Measurements from ENCODE around the gene LRRC7.
"Not testable (repeated sequence)": the region's sequence is repeated elsewhere in the genome, so short reads cannot be mapped to it uniquely, and the experiment has no call there.

The LRRC7 gene

GRCh38 chr1:69679965-69680364 lies 112.2 kb downstream of the LRRC7 start:
- DNase-seq, result no peak
- intact Hi-C loops (cut with DNase I), result no loop called here

- no peak for DNase-seq
- intact Hi-C loops (cut with DNase I), result no loop called here
Observed at GRCh38 chr1:69686367-69686984, 118.8 kb downstream of the LRRC7 start.

- DNase-seq, result no peak
- intact Hi-C loops (cut with DNase I), result no loop called here
Observed at GRCh38 chr1:69688193-69688592, 120.5 kb downstream of the LRRC7 start.

- no peak for DNase-seq
- intact Hi-C loops (cut with DNase I), result no loop called here
Observed at GRCh38 chr1:69691179-69691578, 123.5 kb downstream of the LRRC7 start.

GRCh38 chr1:69693921-69694675 lies 126.4 kb downstream of the LRRC7 start:
- intact Hi-C loops (cut with DNase I), result no loop called here
- DNase-seq, result no peak

- intact Hi-C loops (cut with DNase I), result no loop called here
Observed at GRCh38 chr1:69697340-69697739, 129.6 kb downstream of the LRRC7 start.

GRCh38 chr1:69700770-69701169 lies 133.0 kb downstream of the LRRC7 start:
- intact Hi-C loops (cut with DNase I), result no loop called here
- DNase-seq, result peak in 1 of 42 donors; percentile 4

More at GRCh38 chr1:69697340-69697739, 129.6 kb downstream of the LRRC7 start:
- DNase-seq, result no peak

GRCh38 chr1:69702085-69702484 lies 134.4 kb downstream of the LRRC7 start:
- no peak for DNase-seq
- intact Hi-C loops (cut with DNase I), result no loop called here

GRCh38 chr1:69706473-69706872 lies 138.8 kb downstream of the LRRC7 start:
- intact Hi-C loops (cut with DNase I), result no loop called here
- no peak for DNase-seq

GRCh38 chr1:69707103-69707502 lies 139.4 kb downstream of the LRRC7 start:
- DNase-seq, result peak in 22 of 42 donors; percentile 4 to 69 (median 42)
- intact Hi-C loops (cut with DNase I), result no loop called here

- intact Hi-C loops (cut with DNase I), result no loop called here
- DNase-seq, result no peak
Observed at GRCh38 chr1:69710484-69711189, 142.9 kb downstream of the LRRC7 start.

GRCh38 chr1:69711190-69711930 lies 143.6 kb downstream of the LRRC7 start:
- DNase-seq, result no peak
- intact Hi-C loops (cut with DNase I), result no loop called here

GRCh38 chr1:69717834-69718233 lies 150.1 kb downstream of the LRRC7 start:
- DNase-seq; intact Hi-C loops (cut with DNase I): not testable (repeated sequence)

GRCh38 chr1:69728206-69728605 lies 160.5 kb downstream of the LRRC7 start:
- DNase-seq, result no peak
- intact Hi-C loops (cut with DNase I), result no loop called here

GRCh38 chr1:69733061-69733460 lies 165.3 kb downstream of the LRRC7 start:
- DNase-seq, result no peak
- intact Hi-C loops (cut with DNase I), result no loop called here

GRCh38 chr1:69737527-69738185 lies 169.9 kb downstream of the LRRC7 start:
- intact Hi-C loops (cut with DNase I), result no loop called here
- DNase-seq, result peak in 21 of 42 donors; percentile 4 to 80 (median 40)

GRCh38 chr1:69738458-69739250 lies 170.9 kb downstream of the LRRC7 start:
- no peak for DNase-seq
- intact Hi-C loops (cut with DNase I), result no loop called here

GRCh38 chr1:69739251-69739605 lies 171.5 kb downstream of the LRRC7 start:
- DNase-seq, result no peak
- intact Hi-C loops (cut with DNase I), result no loop called here

Data from head of caudate nucleus (tissue), 42 donors.